Upper lobe of left lung (tissue), 6 donors: ENCODE results near the gene NKAIN2. TPM values are rescaled to one million over a fixed set of nuclear protein-coding genes. Genes with fewer than 3 reads are reported as not detected.

Experiments
- ATAC-seq, 2 donors: fragments of 200-7000 bp; cut with Tn5 transposase; one replicate each; pipeline ENCODE4 v1.9.1; 2022; ENCODE audit warnings: mild to moderate bottlenecking in 2 of 2, moderate library complexity in 2 of 2; ENCODE audit not compliant: low FRiP score in 2 of 2
- DNase-seq, 2 donors: peaks; one replicate each; pipeline ENCODE4 v3.0.0-alpha.2; 2019 to 2020
- H3K27ac ChIP-seq, 4 donors: fragments of 200-600 bp; sonication (generic); one replicate each; pipeline ENCODE4 v1.5.1; 2016 to 2019
- H3K27me3 ChIP-seq, 4 donors: fragments of 200-600 bp; sonication (generic); one replicate each; pipeline ENCODE4 v1.5.1; 2017 to 2019
- H3K36me3 ChIP-seq, 4 donors: fragments of 200-600 bp; sonication (generic); one replicate each; pipeline ENCODE4 v1.5.1; 2016 to 2019
- H3K4me1 ChIP-seq, 4 donors: fragments of 200-600 bp; sonication (generic); one replicate each; pipeline ENCODE4 v1.5.1; 2018 to 2019
- H3K4me3 ChIP-seq, 4 donors: fragments of 200-600 bp; sonication (generic); one replicate each; pipeline ENCODE4 v1.5.1; 2017 to 2019; ENCODE audit warnings: mild to moderate bottlenecking in 2 of 4, moderate library complexity in 1 of 4
- H3K9me3 ChIP-seq, 4 donors: fragments of 200-600 bp; sonication (generic); one replicate each; pipeline ENCODE4 v1.5.1; 2018 to 2019
- CTCF ChIP-seq, 6 experiments: fragments of 450-650 bp in 4 of 6; fragments of 200-600 bp in 2 of 6; sonication (generic) in 2 of 6; IDR thresholded peaks; one replicate each; pipeline ENCODE4 v1.5.1; 2016 to 2019; ENCODE audit warnings: antibody characterized with exemption in 6 of 6
- EP300 ChIP-seq, 4 donors: sonication (generic); formaldehyde crosslinking; IDR thresholded peaks; one replicate each; pipeline ENCODE4 v1.5.1; 2017; ENCODE audit warnings: antibody characterized with exemption in 4 of 4, control low read depth in 2 of 4
- POLR2A ChIP-seq, 4 donors: fragments of 450-650 bp; IDR thresholded peaks; one replicate each; pipeline ENCODE4 v1.5.1; 2016 to 2017; ENCODE audit warnings: antibody characterized with exemption in 4 of 4, mild to moderate bottlenecking in 2 of 4
- POLR2AphosphoS5 ChIP-seq, 2 donors: sonication (generic); formaldehyde crosslinking; IDR thresholded peaks; one replicate each; pipeline ENCODE4 v1.5.1; 2017; ENCODE audit warnings: antibody characterized with exemption in 2 of 2
- WGBS, 2 donors: methylation state at CpG; one replicate each; pipeline ENCODE4 v1.1.5; 2017 to 2018; 5-methylcytosine and 5-hydroxymethylcytosine counted together
- total RNA-seq, 6 donors: library from RNA; depleted of rRNA in 4 of 6; stranded (reverse); fragments of >200 nt in 4 of 6; gene quantifications; one replicate each; pipeline versions ENCODE4 v1.1.0 to v1.2.1, GENCODE V29; 2016 to 2021
- donor health status: DM: no; HTN: no; CAD: no; lungs with moderate emphysema.
- donor health status: DM: no; HTN: yes; CAD: no; lungs with severe emphysema.

The NKAIN2 gene
- total RNA-seq, 6 donors from 2014 or later: 0.13 to 0.20 TPM; not detected in 4

DNA sequence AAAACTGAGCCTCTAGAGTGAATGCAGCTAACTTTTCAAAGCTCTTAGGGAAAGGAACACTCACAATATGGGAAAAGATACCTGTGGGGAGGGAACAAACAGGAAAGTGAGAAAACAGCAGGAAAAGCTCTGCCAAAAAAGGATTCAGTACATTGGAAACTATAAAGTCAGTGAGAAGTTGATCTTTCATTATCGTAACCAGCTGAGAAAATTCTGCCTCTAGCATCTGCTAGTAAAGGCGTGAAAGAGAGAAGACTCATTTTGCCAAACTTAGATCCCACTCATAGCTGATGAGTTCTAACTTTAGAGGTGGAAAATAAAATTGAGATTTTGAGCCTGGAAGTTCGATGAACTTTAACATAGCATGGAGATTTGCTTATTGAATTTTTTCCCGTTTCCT, 836.8 kb downstream of the NKAIN2 start:
- ATAC-seq (no peak), DNase-seq (no peak)
- no peaks in the 10 kb centered on the region for H3K36me3 ChIP-seq
- H3K27ac ChIP-seq: no peak overlapping the region
- H3K4me1 ChIP-seq: no peaks in the 10 kb centered on the region
- 93 to 94% methylated on average over 4 of the region's 4 CpGs for WGBS, 2 donors
- TF ChIP-seq POLR2A (IDR thresholded peaks at IDR 0.05): no peak
- TF ChIP-seq POLR2AphosphoS5 (IDR thresholded peaks at IDR 0.05): no peak
- TF ChIP-seq CTCF (IDR thresholded peaks at IDR 0.05): no peak
- TF ChIP-seq EP300 (IDR thresholded peaks at IDR 0.05): no peak
- H3K4me3 ChIP-seq: no peak overlapping the region
- H3K27me3 ChIP-seq: no peaks in the 10 kb centered on the region
- no peaks in the 10 kb centered on the region for H3K9me3 ChIP-seq

GRCh38 chr6:124655866-124656265, 852.2 kb downstream of the NKAIN2 start:
- no peaks in the 10 kb centered on the region for H3K36me3 ChIP-seq
- no peaks in the 10 kb centered on the region for H3K27me3 ChIP-seq
- no peaks in the 10 kb centered on the region for H3K9me3 ChIP-seq
- no peaks in the 10 kb centered on the region for H3K4me1 ChIP-seq
- 75 to 78% methylated on average over 1 of the region's 1 CpG for WGBS, 2 donors
- TF ChIP-seq POLR2AphosphoS5 (IDR thresholded peaks at IDR 0.05): no peak
- TF ChIP-seq POLR2A (IDR thresholded peaks at IDR 0.05): no peak
- no peak for TF ChIP-seq EP300 (IDR thresholded peaks at IDR 0.05)
- H3K27ac ChIP-seq: no peak overlapping the region
- DNase-seq (no peak), ATAC-seq (no peak)
- no peak overlapping the region for H3K4me3 ChIP-seq

DNA sequence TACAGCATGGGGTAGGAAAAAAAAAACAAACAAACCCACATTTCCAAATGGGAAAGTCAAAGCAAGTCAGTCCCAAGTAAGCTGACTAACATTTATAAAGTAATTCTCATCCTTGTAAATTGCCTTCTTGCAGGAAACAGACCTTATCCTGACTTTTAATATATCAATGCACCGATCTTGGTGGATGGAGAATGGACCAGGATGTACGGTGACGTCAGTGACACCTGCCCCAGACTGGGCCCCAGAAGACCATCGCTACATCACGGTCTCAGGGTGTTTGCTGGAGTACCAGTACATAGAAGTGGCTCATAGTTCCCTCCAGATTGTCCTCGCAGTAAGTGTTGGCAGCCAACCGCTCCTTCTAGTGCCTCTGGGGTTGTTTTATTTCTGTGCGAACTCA, 854.4 kb downstream of the NKAIN2 start:
- Histone ChIP-seq H3K4me3 (no peak overlapping the region), H3K27ac (no peak overlapping the region), H3K4me1 (no peaks in the 10 kb centered on the region), H3K9me3 (no peaks in the 10 kb centered on the region), H3K36me3 (no peaks in the 10 kb centered on the region), H3K27me3 (no peaks in the 10 kb centered on the region)
- no peak for ATAC-seq
- no peak for DNase-seq
- TF ChIP-seq EP300 (IDR thresholded peaks at IDR 0.05): no peak
- no peak for TF ChIP-seq POLR2AphosphoS5 (IDR thresholded peaks at IDR 0.05)
- no peak for TF ChIP-seq POLR2A (IDR thresholded peaks at IDR 0.05)
- no peak for TF ChIP-seq CTCF (IDR thresholded peaks at IDR 0.05)
- WGBS, 2 donors: 88 to 89% methylated on average over 8 of the region's 8 CpGs

DNA sequence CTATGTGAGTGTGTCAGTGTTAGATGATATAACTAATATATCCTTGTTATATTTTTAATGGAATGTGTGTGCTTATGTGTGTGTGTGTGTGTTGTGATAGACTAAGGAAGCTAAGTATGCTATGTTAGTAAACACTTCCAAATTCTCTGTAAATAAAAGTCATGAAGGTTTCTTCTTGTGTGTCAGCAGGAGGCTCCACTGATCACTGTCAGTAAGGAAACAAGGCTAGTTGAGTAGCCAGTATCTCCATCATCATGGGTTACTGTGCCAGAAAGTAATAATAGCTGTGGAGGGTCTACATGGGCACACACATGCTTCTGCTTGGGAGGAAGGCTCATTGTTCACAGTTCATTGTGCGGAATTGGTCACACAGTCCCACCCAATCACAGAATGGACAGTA, 855.8 kb downstream of the NKAIN2 start:
- no peak overlapping the region for H3K4me3 ChIP-seq
- no peaks in the 10 kb centered on the region for H3K9me3 ChIP-seq
- 70 to 84% methylated on average over 1 of the region's 1 CpG for WGBS, 2 donors
- no peak for TF ChIP-seq CTCF (IDR thresholded peaks at IDR 0.05)
- TF ChIP-seq POLR2AphosphoS5 (IDR thresholded peaks at IDR 0.05): no peak
- TF ChIP-seq POLR2A (IDR thresholded peaks at IDR 0.05): no peak
- no peak for TF ChIP-seq EP300 (IDR thresholded peaks at IDR 0.05)
- H3K27ac ChIP-seq: no peak overlapping the region
- no peaks in the 10 kb centered on the region for H3K4me1 ChIP-seq
- no peaks in the 10 kb centered on the region for H3K36me3 ChIP-seq
- H3K27me3 ChIP-seq: no peaks in the 10 kb centered on the region
- DNase-seq: no peak
- no peak for ATAC-seq

GRCh38 chr6:124660185-124660584, 856.5 kb downstream of the NKAIN2 start:
- no peak overlapping the region for H3K27ac ChIP-seq
- DNase-seq (no peak), ATAC-seq (no peak)
- H3K36me3 ChIP-seq: no peaks in the 10 kb centered on the region
- H3K27me3 ChIP-seq: no peaks in the 10 kb centered on the region
- no peaks in the 10 kb centered on the region for H3K9me3 ChIP-seq
- TF ChIP-seq EP300 (IDR thresholded peaks at IDR 0.05) (no peak), CTCF (IDR thresholded peaks at IDR 0.05) (no peak), POLR2AphosphoS5 (IDR thresholded peaks at IDR 0.05) (no peak), POLR2A (IDR thresholded peaks at IDR 0.05) (no peak)
- 50 to 57% methylated on average over 2 of the region's 2 CpGs for WGBS, 2 donors
- H3K4me1 ChIP-seq: no peaks in the 10 kb centered on the region
- no peak overlapping the region for H3K4me3 ChIP-seq
